Immature natural killer cell (primary cell): Measurements from ENCODE around the gene EDNRB. TPM values are rescaled to one million over a fixed set of nuclear protein-coding genes. Genes with fewer than 3 reads are reported as not detected.
"Not testable (repeated sequence)": the region's sequence is repeated elsewhere in the genome, so short reads cannot be mapped to it uniquely, and the experiment has no call there.

Experiments
- DNase-seq, 3 donors: peaks; one replicate each; pipeline ENCODE4 v3.0.0; 2022; ENCODE audit warnings: mixed read lengths in 1 of 3
- H3K27ac Mint-ChIP-seq, 6 donors: one replicate each; pipeline ENCODE4 v1.8.0; 2020; ENCODE audit warnings: mixed read lengths in 6 of 6, mild to moderate bottlenecking in 5 of 6, inconsistent platforms in 4 of 6, moderate library complexity in 3 of 6
- H3K27me3 Mint-ChIP-seq, 3 donors: one replicate each; pipeline ENCODE4 v1.8.0; 2020 to 2021; ENCODE audit warnings: low read depth in 3 of 3, mild to moderate bottlenecking in 3 of 3, mixed read lengths in 3 of 3, moderate library complexity in 3 of 3, inconsistent platforms in 1 of 3
- H3K36me3 Mint-ChIP-seq, 3 donors: one replicate each; pipeline ENCODE4 v1.8.0; 2020; ENCODE audit warnings: mixed read lengths in 3 of 3, inconsistent platforms in 2 of 3, mild to moderate bottlenecking in 2 of 3
- H3K4me1 Mint-ChIP-seq, 2 donors: one replicate each; pipeline ENCODE4 v1.8.0; 2020; ENCODE audit warnings: inconsistent platforms in 2 of 2, mild to moderate bottlenecking in 2 of 2, mixed read lengths in 2 of 2, moderate library complexity in 1 of 2
- H3K4me3 Mint-ChIP-seq, 5 donors: one replicate each; pipeline ENCODE4 v1.8.0; 2020; ENCODE audit warnings: mild to moderate bottlenecking in 5 of 5, mixed read lengths in 5 of 5, inconsistent platforms in 3 of 5, moderate library complexity in 3 of 5
- H3K9me3 Mint-ChIP-seq, 6 donors: one replicate each; pipeline ENCODE4 v1.8.0; 2020; ENCODE audit warnings: mild to moderate bottlenecking in 6 of 6, mixed read lengths in 6 of 6, inconsistent platforms in 4 of 6, moderate library complexity in 3 of 6
- polyA plus RNA-seq, 3 donors: library from polyadenylated mRNA; unstranded; fragments of 300-500 nt; fragmentation: Illumina TruSeq; gene quantifications; one replicate each; pipeline ENCODE4 v1.2.3, GENCODE V29; 2021

Gene EDNRB
- polyA plus RNA-seq, 3 donors from 2014 or later: not detected

DNA sequence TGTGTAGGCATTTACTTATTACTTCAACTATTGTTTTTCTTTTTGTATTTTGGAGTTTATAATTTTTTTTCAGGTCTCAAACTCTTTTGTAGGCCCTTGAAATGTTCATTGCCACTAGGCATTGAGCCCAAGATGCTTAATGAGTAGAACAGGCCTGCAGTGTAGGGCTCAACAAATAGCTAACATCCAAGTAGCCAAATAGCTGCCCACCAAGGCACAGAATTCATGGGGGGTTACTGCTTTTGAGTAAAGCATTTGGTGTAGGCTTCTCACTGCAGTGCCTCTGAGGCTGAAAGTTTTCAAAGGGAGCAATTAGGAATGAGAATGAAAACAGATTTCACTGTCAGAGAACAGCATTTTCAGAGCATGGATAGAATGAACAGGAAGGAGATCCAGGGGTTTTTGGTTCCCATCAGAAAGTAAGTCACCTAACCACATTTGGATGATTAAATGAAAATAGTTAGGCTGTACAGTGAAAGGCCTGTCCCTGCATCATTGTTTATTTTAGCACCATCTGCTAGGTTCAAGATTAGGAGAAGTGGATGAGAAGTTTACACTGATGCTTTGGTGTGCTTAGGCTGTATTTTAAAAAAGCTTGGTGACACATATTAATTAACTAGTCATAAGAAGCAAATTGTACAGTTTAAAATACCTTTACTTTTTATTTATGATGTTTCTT, 61.0 kb downstream of the EDNRB start:
- H3K4me3 Mint-ChIP-seq: no peak overlapping the region
- no peaks in the 10 kb centered on the region for H3K9me3 Mint-ChIP-seq
- H3K27me3 Mint-ChIP-seq: peaks cover 2% of the 10 kb centered on the region in 3 donors
- no peaks in the 10 kb centered on the region for H3K4me1 Mint-ChIP-seq
- no peak for DNase-seq
- H3K27ac Mint-ChIP-seq: no peak overlapping the region
- H3K36me3 Mint-ChIP-seq: no peaks in the 10 kb centered on the region

DNA sequence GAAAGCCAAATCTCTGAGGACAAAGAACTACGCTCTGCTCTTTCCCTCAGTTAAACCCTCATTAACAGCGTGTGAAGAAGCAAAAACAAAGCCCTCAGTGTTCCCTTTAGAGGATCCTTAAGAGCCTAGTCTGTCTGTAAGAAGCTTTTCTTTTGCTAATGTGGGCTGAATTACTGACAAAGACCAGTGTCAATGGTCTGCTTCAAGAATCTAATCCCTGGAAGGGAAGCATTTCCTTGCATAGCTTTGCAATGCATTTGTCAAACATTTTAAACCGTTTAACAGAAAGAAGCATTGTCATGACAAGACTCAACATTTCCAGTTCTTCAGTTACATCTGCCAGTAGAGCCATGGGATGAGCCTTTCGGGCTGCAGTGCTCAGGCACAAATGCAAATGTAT, 64.9 kb downstream of the EDNRB start:
- no peak for DNase-seq
- Mint-ChIP-seq H3K27me3 (peaks cover 2 to 3% (median 2%) of the 10 kb centered on the region in 3 donors), H3K4me1 (no peaks in the 10 kb centered on the region), H3K27ac (no peak overlapping the region), H3K36me3 (no peaks in the 10 kb centered on the region), H3K4me3 (no peak overlapping the region), H3K9me3 (peaks cover 0 to 10% (median 0%) of the 10 kb centered on the region in 6 donors)

DNA sequence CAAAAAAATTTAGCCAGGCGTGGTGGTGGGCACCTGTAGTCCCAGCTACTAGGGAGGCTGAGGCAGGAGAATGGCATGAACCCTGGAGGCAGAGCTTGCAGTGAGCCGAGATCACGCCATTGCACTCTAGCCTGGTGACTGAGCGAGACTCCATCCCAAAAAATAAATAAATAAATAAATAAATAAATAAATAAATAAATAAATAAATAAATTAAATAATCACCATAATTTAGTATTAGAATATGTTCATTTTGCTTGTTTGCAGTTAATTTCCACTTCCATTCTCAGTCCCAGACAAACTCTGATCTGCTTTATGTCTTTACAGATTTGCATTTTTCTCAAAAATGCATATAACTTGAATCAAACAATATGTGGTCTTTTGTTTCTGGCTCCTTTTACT, 70.6 kb downstream of the EDNRB start:
- H3K36me3 Mint-ChIP-seq, H3K4me3 Mint-ChIP-seq, DNase-seq, H3K27ac Mint-ChIP-seq, H3K9me3 Mint-ChIP-seq, H3K4me1 Mint-ChIP-seq, H3K27me3 Mint-ChIP-seq: not testable (repeated sequence)

DNA sequence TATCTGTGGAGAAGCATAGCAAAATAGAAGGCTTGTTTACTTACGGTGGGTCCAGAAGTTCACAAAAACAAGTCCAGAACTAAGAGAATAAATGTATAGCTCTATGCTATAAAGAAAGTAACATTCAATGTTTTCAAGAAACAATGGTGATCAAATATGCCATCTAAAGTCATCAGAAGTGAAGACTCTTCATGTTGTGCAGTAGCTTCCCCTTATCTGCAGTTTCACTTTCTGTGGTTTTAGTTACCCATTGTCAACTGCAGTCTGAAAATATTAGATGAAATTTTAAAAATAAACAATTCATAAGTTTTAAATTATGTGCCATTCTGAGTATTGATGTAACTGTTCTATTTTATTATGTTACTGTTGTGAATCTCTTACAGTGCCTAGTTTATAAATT, 72.5 kb downstream of the EDNRB start:
- no peak for DNase-seq
- Mint-ChIP-seq H3K4me1 (no peaks in the 10 kb centered on the region), H3K27ac (no peak overlapping the region), H3K4me3 (no peak overlapping the region), H3K27me3 (peaks cover 0 to 2% (median 0%) of the 10 kb centered on the region in 3 donors), H3K9me3 (peaks cover 0 to 7% (median 0%) of the 10 kb centered on the region in 6 donors), H3K36me3 (no peaks in the 10 kb centered on the region)

Other genes with a start within 250 kb of the EDNRB start
- 10 to 100 TPM; 11.8 to 23.8 (median 19.7) TPM for gene SLAIN1, start 221.1 kb downstream of the EDNRB start, polyA plus RNA-seq